GM12892 (cell line): ENCODE measurements around the gene TAP1.
"Not testable (repeated sequence)": the region's sequence is repeated elsewhere in the genome, so short reads cannot be mapped to it uniquely, and the experiment has no call there.

Source experiments
- POLR2A ChIP-seq: IDR thresholded peaks from 2 replicates; pipeline ENCODE4 v1.6.1; 2011; ENCODE audit warnings: low read depth, low read length, control low read depth
- POLR2AphosphoS5 ChIP-seq: IDR thresholded peaks from 2 replicates; pipeline ENCODE4 v1.6.1; 2011; ENCODE audit warnings: low read depth, low read length, control low read depth
- TAF1 ChIP-seq: IDR thresholded peaks from 2 replicates; pipeline ENCODE4 v1.6.1; 2011; ENCODE audit warnings: low read depth, mild to moderate bottlenecking, control low read depth, low read length, borderline replicate concordance

GRCh38 chr6:32805404-32805803 lies 48.1 kb downstream of the TAP1 start:
- not testable (repeated sequence) for TF ChIP-seq TAF1, POLR2AphosphoS5, POLR2A
